ENCODE measurements around the gene ARHGDIA.

DNA sequence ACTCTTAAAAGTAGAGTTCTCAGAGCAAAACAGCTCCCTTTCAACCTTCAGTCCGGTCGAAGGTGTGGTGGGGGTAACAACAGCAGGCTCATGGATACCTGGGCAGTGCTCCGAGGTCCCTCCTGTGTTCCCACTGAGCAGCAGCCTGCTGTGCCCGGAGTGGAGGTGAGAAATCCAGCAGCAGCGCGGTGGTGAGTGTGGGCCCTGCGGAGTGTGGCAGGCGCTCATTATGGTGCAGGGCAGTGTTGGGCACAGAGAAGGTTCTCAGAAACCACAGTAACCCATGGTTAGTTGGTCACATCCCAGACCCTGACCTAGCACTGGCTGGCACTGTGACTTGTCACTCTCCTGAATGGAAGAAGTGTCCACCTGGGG, 5.8 kb downstream of the ARHGDIA start:
- TF ChIP-seq, protein P1, sequence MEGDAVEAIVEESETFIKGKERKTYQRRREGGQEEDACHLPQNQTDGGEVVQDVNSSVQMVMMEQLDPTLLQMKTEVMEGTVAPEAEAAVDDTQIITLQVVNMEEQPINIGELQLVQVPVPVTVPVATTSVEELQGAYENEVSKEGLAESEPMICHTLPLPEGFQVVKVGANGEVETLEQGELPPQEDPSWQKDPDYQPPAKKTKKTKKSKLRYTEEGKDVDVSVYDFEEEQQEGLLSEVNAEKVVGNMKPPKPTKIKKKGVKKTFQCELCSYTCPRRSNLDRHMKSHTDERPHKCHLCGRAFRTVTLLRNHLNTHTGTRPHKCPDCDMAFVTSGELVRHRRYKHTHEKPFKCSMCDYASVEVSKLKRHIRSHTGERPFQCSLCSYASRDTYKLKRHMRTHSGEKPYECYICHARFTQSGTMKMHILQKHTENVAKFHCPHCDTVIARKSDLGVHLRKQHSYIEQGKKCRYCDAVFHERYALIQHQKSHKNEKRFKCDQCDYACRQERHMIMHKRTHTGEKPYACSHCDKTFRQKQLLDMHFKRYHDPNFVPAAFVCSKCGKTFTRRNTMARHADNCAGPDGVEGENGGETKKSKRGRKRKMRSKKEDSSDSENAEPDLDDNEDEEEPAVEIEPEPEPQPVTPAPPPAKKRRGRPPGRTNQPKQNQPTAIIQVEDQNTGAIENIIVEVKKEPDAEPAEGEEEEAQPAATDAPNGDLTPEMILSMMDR (IDR thresholded peaks at IDR 0.05; ENCODE audit: poor library complexity, severe bottlenecking): no peak
- TF ChIP-seq POLR2AphosphoS5 (IDR thresholded peaks at IDR 0.05) (no peak), EZH2 (IDR thresholded peaks at IDR 0.05; ENCODE audit: borderline replicate concordance, insufficient read depth, low read length, poor library complexity, severe bottlenecking) (no peak), RAD21 (conservative IDR thresholded peaks at IDR 0.05) (no peak), TAF1 (IDR thresholded peaks at IDR 0.05; ENCODE audit: low read depth) (no peak), EP300 (conservative IDR thresholded peaks at IDR 0.05; ENCODE audit: poor library complexity, severe bottlenecking) (no peak), SMC3 (conservative IDR thresholded peaks at IDR 0.05; ENCODE audit: poor library complexity) (no peak)
